NT2/D1 (cell line): Measurements from ENCODE around the gene SRSF12.

Source experiments
- SUZ12 ChIP-seq: IDR thresholded peaks from 2 replicates; pipeline ENCODE4 v1.6.1; 2011; ENCODE audit not compliant: insufficient read length, insufficient read depth; ENCODE audit errors: extremely low read depth
- YY1 ChIP-seq: IDR thresholded peaks from 2 replicates; pipeline ENCODE4 v1.6.1; 2011; ENCODE audit not compliant: insufficient read length, insufficient read depth

GRCh38 chr6:89048985-89049384 is 68.9 kb downstream of the SRSF12 start:
- TF ChIP-seq YY1, result no peak
- no peak for TF ChIP-seq SUZ12
